Transverse colon (tissue), 3 donors: Measurements from ENCODE around the gene DCAF6.

ENCODE experiments used
- EP300 ChIP-seq: sonication (generic); formaldehyde crosslinking; IDR thresholded peaks from one replicate; pipeline ENCODE4 v1.6.1; 2017; ENCODE audit warnings: antibody characterized with exemption, low read depth
- POLR2A ChIP-seq: fragments of 450-650 bp; IDR thresholded peaks from one replicate; pipeline ENCODE4 v1.6.1; 2016; ENCODE audit warnings: antibody characterized with exemption, mild to moderate bottlenecking, moderate library complexity
- TF ChIP-seq, protein P1 (sequence below), 5 experiments: fragments of 200-600 bp in 3 of 5; fragments of 450-650 bp in 2 of 5; sonication (generic) in 3 of 5; IDR thresholded peaks; 1 replicate in 2 of 5; 2 replicates in 3 of 5; pipeline ENCODE4 v1.5.1; 2016 to 2017; ENCODE audit warnings: antibody characterized with exemption in 5 of 5, inconsistent platforms in 3 of 5, mild to moderate bottlenecking in 2 of 5, moderate library complexity in 1 of 5

DNA sequence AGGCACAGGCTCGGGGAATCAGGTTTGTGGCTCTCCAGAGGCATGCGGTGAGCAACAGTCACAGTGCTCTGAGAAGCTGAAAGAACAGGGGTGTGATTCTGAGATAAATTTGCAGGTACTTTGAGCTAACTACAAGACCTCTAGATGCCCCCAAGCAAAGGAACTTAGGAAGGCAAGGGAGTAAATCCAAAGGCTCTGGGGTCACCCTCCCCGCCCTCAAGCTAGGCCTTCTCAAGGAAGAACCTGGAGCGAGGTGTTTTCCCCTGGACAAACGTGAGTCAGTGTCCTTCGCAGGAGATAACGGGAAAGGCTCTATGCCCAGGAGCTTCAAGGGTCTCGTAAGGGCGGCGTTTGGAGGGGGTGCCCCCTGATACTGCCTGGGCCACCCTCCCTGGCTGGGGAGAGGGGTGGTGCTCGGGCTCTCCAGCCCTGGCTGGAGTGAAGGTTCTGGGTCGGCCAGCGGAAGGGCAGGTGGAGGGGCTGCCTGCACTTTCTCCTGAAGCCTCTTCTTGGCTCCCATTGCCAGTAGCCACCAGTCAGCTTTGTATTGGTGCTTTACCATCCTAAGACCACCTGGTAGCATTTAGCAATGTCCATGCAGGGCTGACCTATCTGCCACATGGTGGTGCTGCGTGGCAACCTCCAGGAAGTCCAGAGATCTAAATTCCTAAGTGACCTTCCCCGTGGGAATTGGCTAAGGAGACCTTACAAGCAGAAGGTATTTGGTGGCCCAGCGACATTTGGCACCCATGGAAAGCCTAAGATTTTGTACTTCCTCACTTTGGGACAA is 156.3 kb downstream of the DCAF6 start:
- TF ChIP-seq, protein P1, sequence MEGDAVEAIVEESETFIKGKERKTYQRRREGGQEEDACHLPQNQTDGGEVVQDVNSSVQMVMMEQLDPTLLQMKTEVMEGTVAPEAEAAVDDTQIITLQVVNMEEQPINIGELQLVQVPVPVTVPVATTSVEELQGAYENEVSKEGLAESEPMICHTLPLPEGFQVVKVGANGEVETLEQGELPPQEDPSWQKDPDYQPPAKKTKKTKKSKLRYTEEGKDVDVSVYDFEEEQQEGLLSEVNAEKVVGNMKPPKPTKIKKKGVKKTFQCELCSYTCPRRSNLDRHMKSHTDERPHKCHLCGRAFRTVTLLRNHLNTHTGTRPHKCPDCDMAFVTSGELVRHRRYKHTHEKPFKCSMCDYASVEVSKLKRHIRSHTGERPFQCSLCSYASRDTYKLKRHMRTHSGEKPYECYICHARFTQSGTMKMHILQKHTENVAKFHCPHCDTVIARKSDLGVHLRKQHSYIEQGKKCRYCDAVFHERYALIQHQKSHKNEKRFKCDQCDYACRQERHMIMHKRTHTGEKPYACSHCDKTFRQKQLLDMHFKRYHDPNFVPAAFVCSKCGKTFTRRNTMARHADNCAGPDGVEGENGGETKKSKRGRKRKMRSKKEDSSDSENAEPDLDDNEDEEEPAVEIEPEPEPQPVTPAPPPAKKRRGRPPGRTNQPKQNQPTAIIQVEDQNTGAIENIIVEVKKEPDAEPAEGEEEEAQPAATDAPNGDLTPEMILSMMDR (IDR thresholded peaks at IDR 0.05), result peak in 1 of 5 experiments; percentile 11
- TF ChIP-seq EP300 (no peak), POLR2A (no peak)
